Activated CD4-positive, alpha-beta T cell treated with anti-CD3 and anti-CD28 coated beads, Interleukin-2, Interleukin-6, amounts not matched to agents 100 ng/mL and 50 ng/mL, durations not matched to agents 16 hours and 8 hours (primary cell): ENCODE results near the gene LRRC14B.
"Not testable (repeated sequence)": the region's sequence is repeated elsewhere in the genome, so short reads cannot be mapped to it uniquely, and the experiment has no call there.

Experiments used
- DNase-seq: peaks from one replicate; pipeline ENCODE4 v3.0.0-alpha.2; 2020

Gene LRRC14B

DNA sequence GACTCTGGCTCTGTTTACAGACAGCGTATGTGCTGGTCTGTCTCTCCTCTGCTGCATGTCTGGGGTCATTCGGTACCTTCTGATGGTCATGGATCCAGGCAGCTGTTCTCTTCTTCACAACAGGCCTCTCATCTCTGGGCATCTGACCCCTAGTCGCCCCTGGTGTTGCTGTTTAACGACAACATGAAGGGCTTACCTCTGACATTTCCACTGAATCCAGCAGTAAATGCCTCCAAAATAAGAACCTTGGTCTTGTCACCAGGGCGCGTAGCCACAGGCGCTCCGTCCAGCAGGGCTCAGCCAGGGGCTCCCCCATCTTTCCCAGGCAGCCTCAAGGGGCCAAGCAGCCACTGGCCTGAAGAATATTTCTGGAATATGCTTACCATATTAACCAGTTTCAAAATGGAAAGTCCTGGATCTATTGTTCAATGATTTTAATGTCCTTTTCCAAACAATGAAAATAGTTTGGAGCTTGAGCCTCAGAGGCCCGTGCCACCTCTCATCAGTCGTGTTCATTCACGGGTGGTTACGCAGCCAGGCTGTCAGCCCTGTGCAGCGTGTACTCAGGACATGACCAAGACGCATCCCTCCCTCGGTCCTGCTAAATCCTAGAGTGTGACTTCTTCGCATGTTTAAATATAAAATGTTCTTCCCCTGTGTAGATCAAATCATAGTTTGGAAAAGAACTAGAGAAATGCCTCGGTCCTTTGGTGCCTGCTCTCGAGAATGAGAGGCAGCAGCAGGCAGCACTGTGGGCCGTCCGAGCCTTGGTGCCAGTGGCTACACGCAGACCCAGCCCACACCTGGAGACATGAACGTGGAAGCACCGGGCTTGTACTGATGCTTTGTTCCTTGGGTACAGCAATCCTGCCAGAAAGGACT lies 30.1 kb upstream of the LRRC14B start:
- DNase-seq, result no peak

DNA sequence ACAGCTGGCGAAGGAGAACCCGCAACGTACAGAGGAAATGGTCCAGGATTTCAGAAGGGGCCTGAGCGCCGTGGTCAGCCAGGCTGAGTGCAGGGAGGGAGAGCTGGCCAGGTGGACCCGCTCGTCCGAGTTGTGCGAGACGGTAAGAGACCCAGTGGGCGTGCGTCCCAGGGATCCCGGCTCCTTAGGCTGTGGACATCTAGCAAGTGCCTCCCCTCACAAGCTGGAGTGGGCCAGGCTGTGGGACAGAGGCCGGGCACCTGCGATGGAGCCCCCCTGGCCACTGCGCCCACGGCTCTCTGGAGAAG lies 29.5 kb upstream of the LRRC14B start:
- no peak for DNase-seq

DNA sequence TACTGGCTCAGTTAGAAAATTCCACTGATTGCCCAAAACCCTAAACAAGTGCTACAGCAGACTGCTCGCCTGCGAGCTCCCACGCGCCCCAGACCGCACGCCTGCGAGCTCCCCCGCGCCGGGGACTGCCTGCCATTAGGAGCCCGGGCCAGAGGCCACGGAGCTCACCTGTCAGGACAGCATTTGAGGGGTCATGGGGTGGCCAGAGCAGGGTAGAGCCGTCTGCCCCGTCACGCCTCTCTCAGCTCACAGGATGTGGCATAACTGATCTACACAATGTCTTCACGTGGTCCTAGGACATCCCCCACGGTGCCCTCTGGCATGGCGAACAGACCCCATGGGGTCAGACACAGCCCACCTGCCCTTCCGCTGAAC lies 29.1 kb upstream of the LRRC14B start:
- no peak for DNase-seq

DNA sequence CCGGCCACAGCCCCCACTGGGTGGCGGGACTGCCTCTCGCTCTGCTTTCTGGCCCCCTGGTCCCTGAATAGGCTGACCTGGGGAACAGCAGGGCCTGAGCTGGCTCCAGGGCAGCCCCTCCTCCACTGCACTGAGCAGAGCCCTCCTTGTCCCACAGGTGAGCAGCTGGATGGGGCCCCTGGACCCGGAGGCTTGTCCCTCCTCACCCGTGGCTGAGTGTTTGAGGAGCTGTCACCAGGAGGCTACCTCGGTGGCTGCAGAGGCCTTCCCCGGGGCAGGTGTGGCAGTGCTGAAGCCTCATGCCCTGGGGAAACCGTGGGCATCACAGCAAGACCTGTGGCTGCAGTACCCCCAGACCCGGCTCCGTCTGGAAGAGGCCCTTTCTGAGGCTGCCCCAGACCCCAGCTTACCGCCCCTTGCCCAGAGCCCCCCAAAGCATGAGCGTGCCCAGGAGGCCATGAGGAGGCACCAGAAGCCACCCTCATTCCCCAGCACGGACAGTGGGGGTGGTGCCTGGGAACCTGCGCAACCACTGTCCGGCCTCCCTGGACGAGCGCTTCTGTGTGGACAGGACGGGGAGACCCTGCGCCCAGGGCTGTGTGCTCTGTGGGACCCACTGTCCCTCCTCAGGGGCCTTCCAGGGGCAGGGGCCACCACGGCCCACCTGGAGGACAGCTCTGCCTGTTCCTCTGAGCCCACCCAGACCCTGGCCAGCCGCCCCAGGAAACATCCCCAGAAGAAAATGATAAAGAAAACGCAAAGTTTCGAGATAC lies 28.5 kb upstream of the LRRC14B start:
- DNase-seq, result no peak

DNA sequence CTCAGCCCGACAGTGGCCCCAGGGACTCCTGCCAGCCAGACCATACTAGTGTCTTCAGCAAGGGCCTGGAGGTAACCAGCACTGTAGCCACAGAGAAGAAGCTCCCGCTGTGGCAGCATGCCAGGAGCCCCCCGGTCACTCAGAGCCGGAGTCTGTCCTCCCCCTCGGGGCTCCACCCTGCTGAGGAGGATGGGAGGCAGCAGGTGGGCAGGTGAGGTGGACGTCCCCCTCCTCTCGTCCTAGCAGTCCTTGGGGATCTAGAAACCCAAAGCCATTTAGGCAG lies 28.0 kb upstream of the LRRC14B start:
- no peak for DNase-seq

DNA sequence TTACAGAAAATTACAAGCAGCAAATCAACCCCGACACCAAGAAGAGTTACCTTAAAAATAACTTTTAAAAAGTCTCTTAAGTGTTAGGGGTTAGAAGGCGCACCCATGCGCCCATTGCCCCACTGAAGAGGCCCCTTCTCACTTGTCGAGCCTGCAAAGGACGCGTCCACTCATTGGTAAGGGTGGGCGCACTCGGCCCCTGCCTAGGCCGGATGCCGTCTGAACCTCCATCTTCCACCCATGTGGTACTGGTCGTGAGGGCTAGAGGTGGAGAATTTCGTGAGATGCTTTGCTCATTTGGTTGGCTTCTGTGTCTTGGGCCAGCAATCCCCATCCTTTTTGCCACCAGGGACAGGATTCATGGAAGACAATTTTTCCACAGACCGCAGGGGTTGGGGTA lies 27.5 kb upstream of the LRRC14B start:
- DNase-seq, result no peak

DNA sequence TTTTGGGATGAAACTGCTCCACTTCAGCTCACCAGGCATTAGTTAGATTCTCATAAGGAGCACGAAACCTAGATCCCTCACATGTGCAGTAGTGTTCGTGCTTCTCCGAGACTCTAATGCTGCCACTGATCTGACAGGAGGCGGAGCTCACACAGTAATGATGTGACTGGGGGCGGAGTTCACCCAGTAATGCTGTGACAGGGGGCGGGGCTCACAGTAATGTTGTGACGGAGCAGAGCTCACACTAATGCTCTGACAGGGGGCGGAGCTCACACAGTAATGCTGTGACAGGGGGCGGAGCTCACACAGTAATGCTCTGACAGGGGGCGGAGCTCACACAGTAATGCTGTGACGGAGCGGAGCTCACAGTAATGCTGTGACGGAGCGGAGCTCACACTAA lies 27.1 kb upstream of the LRRC14B start:
- no peak for DNase-seq

DNA sequence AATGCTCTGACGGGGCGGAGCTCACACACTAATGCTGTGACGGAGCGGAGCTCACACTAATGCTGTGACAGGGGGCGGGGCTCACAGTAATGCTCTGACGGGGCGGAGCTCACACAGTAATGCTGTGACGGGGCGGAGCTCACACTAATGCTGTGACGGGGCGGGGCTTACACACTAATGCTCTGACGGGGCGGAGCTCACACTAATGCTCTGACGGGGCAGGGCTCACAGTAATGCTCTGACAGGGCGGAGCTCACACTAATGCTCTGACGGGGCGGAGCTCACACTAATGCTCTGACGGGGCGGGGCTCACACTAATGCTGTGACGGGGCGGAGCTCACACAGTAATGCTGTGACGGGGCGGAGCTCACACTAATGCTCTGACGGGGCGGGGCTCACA lies 26.5 kb upstream of the LRRC14B start:
- not testable (repeated sequence) for DNase-seq

DNA sequence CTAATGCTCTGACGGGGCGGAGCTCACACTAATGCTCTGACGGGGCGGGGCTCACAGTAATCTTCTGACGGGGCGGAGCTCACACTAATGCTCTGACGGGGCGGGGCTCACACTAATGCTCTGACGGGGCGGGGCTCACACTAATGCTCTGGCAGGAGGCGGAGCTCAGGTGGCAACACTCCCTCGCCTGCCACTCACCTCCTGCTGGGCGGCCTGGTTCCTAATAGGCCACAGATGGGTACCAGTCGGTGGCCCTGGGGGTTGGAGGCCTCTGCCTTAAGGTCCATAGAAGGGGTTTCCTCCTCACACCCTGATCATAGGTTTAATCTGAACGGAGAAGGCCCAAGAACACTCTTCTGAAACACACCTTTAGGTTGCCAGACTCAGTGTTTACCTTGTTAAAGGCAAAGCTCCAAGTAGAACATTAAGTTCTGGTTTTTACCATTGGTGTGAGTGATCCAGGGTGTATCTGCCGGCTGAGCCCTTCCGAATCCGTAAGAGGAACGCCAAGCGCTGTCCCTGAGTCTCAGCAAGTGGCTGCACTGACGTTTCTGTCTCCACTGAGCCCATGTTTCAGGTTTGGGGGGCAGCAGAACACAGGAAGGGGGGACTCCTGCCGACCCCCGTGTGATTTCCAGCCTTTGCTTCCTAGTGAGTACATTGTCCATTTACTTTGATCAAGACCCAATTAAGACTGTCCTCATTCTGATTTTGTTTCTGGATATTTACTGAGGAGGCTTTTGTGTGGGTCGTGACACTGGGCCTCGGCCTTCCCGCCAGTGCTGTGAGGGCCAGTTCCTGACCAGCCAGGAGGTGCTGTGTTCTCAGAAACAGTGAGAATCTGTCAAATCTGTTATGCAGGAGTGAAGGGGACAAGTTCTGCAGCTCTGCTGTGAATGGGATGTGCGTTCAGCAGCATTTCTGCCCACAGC lies 24.6 kb upstream of the LRRC14B start:
- no peak for DNase-seq

DNA sequence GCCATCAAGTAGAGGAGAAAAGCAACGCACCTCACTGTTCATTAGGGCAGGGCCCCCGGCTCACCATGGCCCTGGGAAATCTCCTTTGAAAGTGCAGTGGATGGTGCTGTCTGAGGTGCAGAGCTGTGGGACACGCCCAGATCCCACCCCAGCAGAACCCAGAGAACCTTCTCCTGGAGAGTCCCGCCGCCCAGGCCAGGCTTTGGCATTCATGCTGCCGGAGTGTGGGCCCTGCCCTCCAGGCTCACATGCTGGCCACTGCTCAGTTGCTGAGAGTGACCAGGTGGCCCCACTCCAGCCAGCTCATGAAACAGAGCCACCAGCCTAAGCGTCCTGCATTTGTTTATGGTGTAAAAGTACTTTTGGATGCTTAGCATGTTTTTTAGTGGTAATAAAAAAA lies 23.8 kb upstream of the LRRC14B start:
- DNase-seq, result no peak

DNA sequence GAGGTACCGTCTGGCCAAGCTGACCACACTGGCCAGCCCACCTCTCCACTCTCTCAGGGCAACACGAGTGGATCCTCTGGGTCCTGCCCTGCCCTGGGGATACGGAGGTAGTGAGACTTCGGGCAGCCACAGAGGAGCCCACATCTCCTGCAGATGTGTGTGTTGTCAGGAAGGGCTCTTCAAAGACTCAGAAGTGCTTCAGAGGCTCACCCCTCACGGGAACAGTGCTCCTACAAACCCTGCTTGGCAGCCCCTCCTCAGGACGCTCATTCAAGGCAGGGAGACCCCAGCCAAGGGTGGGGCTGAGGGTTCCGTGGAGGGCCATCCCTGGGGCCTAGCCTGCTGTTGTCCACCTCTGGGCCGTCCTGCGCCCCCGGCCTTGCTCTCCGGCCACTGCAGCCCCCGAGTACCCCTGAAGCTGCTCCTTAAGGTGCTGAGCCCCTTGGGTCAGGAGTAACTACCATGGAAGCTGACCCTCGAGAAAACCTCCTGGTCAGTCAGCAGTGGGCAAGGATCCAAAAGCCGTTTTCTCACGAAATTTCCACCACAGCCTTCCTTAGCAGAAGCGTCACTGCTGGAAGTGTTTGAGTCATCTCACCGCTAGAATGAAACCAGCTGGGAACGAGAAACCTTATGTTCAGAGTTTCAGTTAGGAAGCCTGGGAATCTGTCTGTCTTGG lies 23.2 kb upstream of the LRRC14B start:
- no peak for DNase-seq

DNA sequence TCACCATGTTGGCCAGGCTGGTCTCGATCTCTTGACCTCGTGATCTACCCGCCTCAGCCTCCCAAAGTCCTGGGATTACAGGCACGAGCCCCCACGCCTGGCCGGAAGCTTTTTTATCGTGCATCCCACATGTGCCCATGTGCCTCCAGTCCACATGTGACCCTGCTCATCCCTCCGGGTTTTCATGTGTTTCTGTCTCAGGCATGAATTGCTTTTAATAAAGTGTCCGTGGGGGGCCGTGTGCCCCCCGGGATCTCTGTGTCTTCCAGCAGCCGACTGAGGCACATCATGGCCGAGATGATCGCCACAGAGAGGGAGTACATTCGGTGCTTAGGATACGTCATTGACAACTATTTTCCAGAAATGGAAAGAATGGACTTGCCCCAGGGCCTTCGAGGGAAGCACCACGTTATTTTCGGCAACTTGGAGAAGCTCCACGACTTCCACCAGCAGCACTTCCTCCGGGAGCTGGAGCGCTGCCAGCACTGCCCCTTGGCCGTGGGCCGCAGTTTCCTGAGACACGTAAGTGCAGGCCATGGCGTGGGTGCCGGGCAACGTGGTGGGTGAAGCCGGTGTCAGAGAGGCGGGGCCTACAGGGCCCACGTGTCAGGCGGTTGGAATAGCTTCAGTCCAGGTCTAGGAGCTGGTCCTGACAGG lies 22.1 kb upstream of the LRRC14B start:
- DNase-seq, result no peak

DNA sequence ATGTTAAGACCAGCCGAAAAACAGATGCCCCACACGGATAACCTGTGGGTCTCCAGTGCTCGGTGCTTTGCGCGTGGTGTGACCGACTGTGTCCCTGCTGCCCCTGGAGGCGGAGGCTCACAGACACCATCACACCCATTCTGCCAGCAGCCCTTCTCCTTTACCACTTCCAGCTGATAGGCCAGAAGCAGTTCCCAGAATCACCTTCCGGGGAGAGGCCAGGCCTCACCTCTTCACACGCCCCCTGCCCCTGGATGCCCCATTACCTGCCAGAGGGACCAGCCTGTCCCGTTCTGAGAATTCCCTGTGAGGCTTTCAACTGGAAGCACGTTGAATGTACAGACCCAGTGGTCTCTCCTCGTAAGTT lies 21.6 kb upstream of the LRRC14B start:
- no peak for DNase-seq

DNA sequence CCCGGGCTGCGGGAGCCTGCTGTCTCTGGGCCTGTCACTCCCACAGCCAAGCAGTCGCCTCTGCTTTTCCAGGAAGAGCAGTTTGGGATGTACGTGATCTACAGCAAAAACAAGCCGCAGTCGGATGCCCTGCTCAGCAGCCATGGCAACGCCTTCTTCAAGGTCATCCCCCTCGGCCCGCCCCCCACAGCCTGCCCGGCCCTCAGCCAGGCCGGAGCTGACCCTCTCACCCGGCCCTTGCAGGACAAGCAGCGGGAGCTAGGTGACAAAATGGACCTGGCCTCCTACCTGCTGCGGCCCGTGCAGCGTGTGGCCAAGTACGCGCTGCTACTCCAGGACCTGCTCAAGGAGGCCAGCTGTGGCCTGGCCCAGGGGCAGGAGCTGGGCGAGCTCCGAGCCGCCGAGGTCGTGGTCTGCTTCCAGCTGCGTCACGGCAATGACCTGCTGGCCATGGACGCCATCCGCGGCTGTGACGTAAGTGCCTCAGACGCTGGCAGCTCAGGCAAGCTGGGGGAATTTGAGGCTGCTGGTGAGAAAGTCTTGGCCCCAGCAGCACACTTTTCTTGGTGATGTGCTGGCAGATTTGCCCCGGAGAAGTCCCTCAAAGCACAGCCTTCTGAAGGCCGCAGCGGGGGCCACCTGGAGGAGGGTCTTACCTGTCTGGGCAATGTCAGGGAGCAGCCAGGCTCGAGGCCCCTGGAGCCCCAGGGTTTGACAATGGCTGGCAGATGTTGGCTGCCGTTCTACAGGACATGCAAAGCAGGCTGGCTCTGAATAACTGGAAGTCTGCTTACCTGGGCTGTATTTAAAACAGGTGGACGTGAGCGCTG lies 20.1 kb upstream of the LRRC14B start:
- DNase-seq, result no peak

DNA sequence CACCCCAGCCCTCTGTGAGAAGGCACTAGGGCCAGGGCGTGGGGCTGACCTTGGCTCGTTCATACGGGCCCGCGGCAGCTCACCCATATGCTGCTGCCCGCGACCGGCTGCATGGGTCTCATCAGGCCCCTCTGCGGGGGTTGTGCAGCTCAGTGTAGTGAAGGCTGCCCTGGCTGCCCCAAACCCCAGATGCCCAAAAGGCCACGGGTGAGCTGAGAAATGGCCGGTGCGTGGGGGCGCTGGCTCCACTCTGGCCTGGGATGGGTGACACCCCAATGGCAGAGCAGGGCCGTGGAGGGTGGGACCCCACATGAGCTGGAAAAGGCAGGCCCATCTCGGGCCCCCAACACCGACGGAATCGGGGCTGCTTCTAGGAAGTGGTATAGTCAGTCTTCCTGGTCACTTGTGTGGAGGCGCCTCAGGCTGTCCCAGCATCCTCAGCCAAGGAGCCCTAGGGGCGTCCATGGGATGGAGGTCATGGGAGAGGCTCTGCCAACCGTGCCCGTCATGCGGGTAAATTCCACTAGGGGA lies 19.4 kb upstream of the LRRC14B start:
- no peak for DNase-seq

DNA sequence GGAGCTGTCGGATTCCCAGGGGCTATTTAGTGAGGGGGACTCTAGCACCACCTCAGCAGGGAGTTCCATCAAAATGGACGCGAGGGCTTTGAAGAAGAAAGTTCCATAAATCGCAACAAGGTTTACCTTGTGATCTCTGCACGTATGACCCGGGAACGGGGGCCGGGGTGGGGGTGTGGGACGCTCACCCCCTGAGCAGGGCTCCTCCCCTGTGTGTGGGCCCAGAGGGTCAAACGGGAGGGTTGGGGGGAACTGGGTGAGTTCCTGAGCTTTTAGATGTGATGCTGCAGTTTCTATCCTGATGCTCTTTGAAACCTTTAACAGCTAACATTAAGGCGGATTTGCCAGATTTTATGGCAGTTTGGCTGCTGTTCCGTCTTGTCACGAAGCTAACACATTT lies 18.9 kb upstream of the LRRC14B start:
- DNase-seq, result no peak

DNA sequence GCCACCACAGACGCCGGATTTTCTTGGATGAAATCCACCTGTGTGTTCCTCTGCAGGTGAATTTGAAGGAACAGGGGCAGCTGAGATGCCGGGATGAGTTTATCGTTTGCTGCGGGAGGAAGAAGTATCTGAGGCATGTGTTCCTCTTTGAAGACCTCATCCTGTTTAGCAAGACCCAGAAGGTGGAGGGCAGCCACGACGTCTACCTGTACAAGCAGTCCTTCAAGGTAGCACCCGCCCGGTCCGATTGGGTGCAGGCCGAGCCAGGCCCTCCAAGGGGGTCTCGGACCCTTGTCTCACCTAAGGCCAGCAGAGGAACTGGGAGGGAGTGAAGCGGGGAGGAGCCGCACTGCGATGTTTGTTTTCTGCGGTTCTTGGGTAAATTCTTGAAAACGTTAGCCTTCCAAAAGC lies 18.4 kb upstream of the LRRC14B start:
- no peak for DNase-seq

DNA sequence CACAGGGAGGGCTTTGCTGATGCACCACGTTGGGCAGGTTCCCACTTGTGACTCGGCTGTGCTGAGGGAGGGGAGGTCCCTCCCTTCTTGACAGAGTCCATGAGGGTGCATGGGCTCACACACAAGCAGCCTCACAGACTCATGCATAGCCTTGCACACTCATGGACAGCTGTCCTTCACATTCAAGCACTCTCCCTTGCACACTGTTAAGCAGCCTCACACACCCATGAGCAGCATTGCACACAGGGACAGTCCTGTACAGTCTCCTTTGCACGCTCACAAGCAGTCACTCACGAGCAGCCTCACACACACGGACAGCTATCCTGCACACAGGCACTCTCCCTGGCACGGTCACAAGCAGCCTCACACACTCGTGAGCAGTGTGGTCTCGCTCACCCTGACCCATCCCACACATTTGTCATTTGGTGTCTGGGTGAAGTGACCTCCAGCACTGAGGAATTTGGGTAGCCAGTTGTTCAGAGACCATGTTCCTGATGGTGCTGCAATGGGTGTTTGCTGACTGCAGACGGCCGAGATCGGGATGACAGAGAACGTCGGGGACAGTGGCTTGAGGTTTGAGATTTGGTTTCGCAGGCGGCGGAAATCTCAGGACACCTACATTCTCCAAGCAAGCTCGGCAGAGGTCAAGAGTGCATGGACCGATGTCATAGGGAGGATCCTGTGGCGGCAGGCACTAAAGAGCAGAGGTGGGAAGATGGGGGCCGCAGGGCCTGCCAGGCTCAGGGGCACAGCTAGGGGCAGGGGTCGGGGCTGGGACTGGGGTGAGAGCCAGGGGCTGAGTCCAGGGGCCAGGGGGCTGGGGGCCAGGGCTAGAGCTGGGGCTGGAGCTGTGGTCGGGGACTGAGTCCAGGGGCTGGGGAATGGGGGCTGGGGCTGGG lies 17.7 kb upstream of the LRRC14B start:
- DNase-seq, result no peak

DNA sequence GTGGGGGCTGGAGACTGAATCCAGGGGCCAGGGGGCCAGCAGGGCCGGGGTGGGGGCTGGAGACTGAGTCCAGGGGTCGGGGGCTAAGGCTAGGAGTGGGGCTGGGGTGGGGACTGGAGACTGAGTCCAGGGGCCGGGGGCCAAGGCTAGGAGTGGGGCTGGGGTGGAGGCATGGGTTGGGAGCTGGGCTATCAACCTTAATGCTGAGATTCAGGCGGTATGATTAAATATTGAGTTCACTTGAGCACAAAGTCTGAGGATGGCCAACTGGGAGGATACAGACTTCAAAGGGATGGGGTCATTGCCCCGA lies 17.0 kb upstream of the LRRC14B start:
- DNase-seq, result no peak

DNA sequence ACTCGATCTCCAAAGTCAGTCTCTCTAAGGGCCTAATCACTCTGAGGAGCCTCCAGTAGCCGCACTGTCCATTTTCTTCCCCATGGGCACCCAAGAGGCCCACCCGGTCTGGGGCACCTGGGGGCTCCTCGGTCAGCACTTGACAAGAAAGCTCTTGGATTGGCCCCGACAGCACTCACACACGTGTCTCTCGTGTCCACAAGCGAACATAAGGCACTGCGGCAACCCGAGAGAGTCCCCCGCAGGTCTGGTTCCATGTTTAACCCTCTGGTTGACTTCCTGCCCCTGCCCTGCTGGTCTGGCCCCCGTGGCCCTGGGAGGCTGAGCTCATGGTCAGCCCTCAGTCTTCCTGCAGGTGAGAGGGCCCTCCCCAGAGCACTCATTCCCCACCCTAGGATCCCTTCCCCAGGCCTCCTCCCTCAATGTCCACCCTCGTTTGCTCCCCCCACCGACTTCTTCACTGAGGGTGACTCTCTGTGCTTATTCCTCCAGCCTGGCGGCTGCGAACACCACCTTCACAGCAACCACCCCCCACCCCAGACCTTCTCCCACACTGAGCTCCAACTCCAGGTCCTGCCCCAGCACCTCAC lies 16.3 kb upstream of the LRRC14B start:
- no peak for DNase-seq
